Left renal cortex interstitium (tissue), 4 donors: ENCODE data around the gene SLC22A12. TPM values are rescaled to one million over a fixed set of nuclear protein-coding genes. Genes with fewer than 3 reads are reported as not detected.
"Not testable (repeated sequence)": the region's sequence is repeated elsewhere in the genome, so short reads cannot be mapped to it uniquely, and the experiment has no call there.

ENCODE experiments used
- DNase-seq, 4 donors: peaks; one replicate each; pipeline ENCODE4 v3.0.0-alpha.2; 2013; ENCODE audit warnings: low read depth in 4 of 4, low spot score in 2 of 4, missing footprints in 1 of 4
- polyA plus RNA-seq, 4 donors: library from polyadenylated mRNA; unstranded; fragments of 120-200 nt; gene quantifications; one replicate each; pipeline ENCODE4 v1.2.1, GENCODE V29; 2013; ENCODE audit not compliant: insufficient read length in 4 of 4

Gene SLC22A12
- polyA plus RNA-seq, result 1 to 10 TPM; 3.6 to 5.6 (median 5.5) TPM

- DNase-seq, result no peak
These were observed at the start of gene SLC22A12 for GRCh38 chr11:64590763-64591221. Gene SLC22A12 (plus strand): TSS chr11:64591220. CDS start chr11:64591557, 337 bp downstream.

- DNase-seq, result no peak
These were observed 48.6 kb upstream of the SLC22A12 start for GRCh38 chr11:64542172-64543125.

GRCh38 chr11:64543818-64544217 lies 47.2 kb upstream of the SLC22A12 start:
- DNase-seq, result no peak

- DNase-seq, result no peak
These were observed 46.3 kb upstream of the SLC22A12 start for GRCh38 chr11:64544616-64545296.

GRCh38 chr11:64545619-64546018 lies 45.4 kb upstream of the SLC22A12 start:
- DNase-seq, result no peak

GRCh38 chr11:64546176-64546575 lies 44.8 kb upstream of the SLC22A12 start:
- no peak for DNase-seq

GRCh38 chr11:64546600-64546999 lies 44.4 kb upstream of the SLC22A12 start:
- DNase-seq, result no peak

GRCh38 chr11:64549969-64550368 lies 41.1 kb upstream of the SLC22A12 start:
- DNase-seq, result no peak

GRCh38 chr11:64553554-64554201 lies 37.3 kb upstream of the SLC22A12 start:
- no peak for DNase-seq

GRCh38 chr11:64556044-64556720 lies 34.8 kb upstream of the SLC22A12 start:
- DNase-seq, result no peak

GRCh38 chr11:64556721-64557250 lies 34.2 kb upstream of the SLC22A12 start:
- no peak for DNase-seq

GRCh38 chr11:64558065-64558745 lies 32.8 kb upstream of the SLC22A12 start:
- DNase-seq, result no peak

GRCh38 chr11:64558869-64559268 lies 32.2 kb upstream of the SLC22A12 start:
- no peak for DNase-seq

GRCh38 chr11:64559351-64560138 lies 31.5 kb upstream of the SLC22A12 start:
- no peak for DNase-seq

- no peak for DNase-seq
These were observed 30.8 kb upstream of the SLC22A12 start for GRCh38 chr11:64560139-64560771.

- no peak for DNase-seq
These were observed 30.1 kb upstream of the SLC22A12 start for GRCh38 chr11:64560941-64561340.

GRCh38 chr11:64561429-64561828 lies 29.6 kb upstream of the SLC22A12 start:
- not testable (repeated sequence) for DNase-seq

GRCh38 chr11:64561984-64562722 lies 28.9 kb upstream of the SLC22A12 start:
- DNase-seq, result no peak
